Hepatocyte (in vitro differentiated cells): Measurements from ENCODE around the gene DNM3.

ENCODE experiments used
- CTCF ChIP-seq: fragments of 200-600 bp; sonication (generic); IDR thresholded peaks from 2 replicates; pipeline ENCODE4 v1.5.1; 2016; ENCODE audit warnings: antibody characterized with exemption, mild to moderate bottlenecking; ENCODE audit not compliant: poor library complexity
- EZH2 ChIP-seq: fragments of 200-600 bp; sonication (generic); IDR thresholded peaks from 2 replicates; pipeline ENCODE4 v1.6.1; 2016; ENCODE audit warnings: antibody characterized with exemption, mild to moderate bottlenecking, borderline replicate concordance
- EZH2phosphoT487 ChIP-seq: fragments of 200-600 bp; sonication (generic); IDR thresholded peaks from one replicate; pipeline ENCODE4 v1.6.1; 2018; ENCODE audit warnings: antibody characterized with exemption, mild to moderate bottlenecking, low read depth, moderate library complexity; ENCODE audit not compliant: unreplicated experiment, severe bottlenecking

GRCh38 chr1:172005856-172006255 lies 164.6 kb downstream of the DNM3 start:
- TF ChIP-seq EZH2phosphoT487 (no peak), CTCF (no peak), EZH2 (no peak)
